Omental fat pad (tissue), 4 donors: ENCODE results near the gene PRKAR1B. TPM values are rescaled to one million over a fixed set of nuclear protein-coding genes. Genes with fewer than 3 reads are reported as not detected.
A peak's percentile ranks its signal among the peaks of the same experiment; 100 is the strongest.

Source experiments
- ATAC-seq: fragments of 150-250 bp; one replicate; pipeline ENCODE4 v1.9.1; 2016; ENCODE audit warnings: mild to moderate bottlenecking, moderate library complexity; ENCODE audit not compliant: low FRiP score
- DNase-seq: peaks from one replicate; pipeline ENCODE4 v3.0.0-alpha.2; 2019; ENCODE audit warnings: low spot score
- total RNA-seq, 4 donors: library from RNA; depleted of rRNA; stranded (reverse); fragments of >200 nt; gene quantifications; one replicate each; pipeline ENCODE4 v1.1.0, GENCODE V29; 2016
- TF ChIP-seq, protein P1 (sequence below), 3 donors: fragments of 450-650 bp; IDR thresholded peaks; one replicate each; pipeline ENCODE4 v1.5.1; 2016 to 2017; ENCODE audit warnings: antibody characterized with exemption in 3 of 3, mild to moderate bottlenecking in 3 of 3, moderate library complexity in 2 of 3

Gene PRKAR1B
- total RNA-seq, 4 donors from 2014 or later = 9.0 to 11.4 (median 10.3) TPM

- TF ChIP-seq, protein P1, sequence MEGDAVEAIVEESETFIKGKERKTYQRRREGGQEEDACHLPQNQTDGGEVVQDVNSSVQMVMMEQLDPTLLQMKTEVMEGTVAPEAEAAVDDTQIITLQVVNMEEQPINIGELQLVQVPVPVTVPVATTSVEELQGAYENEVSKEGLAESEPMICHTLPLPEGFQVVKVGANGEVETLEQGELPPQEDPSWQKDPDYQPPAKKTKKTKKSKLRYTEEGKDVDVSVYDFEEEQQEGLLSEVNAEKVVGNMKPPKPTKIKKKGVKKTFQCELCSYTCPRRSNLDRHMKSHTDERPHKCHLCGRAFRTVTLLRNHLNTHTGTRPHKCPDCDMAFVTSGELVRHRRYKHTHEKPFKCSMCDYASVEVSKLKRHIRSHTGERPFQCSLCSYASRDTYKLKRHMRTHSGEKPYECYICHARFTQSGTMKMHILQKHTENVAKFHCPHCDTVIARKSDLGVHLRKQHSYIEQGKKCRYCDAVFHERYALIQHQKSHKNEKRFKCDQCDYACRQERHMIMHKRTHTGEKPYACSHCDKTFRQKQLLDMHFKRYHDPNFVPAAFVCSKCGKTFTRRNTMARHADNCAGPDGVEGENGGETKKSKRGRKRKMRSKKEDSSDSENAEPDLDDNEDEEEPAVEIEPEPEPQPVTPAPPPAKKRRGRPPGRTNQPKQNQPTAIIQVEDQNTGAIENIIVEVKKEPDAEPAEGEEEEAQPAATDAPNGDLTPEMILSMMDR (IDR thresholded peaks at IDR 0.05) = no peak
- no peak for DNase-seq
- no peak for ATAC-seq
Observed at GRCh38 chr7:772005-772294, 44.9 kb upstream of the PRKAR1B start.

DNA sequence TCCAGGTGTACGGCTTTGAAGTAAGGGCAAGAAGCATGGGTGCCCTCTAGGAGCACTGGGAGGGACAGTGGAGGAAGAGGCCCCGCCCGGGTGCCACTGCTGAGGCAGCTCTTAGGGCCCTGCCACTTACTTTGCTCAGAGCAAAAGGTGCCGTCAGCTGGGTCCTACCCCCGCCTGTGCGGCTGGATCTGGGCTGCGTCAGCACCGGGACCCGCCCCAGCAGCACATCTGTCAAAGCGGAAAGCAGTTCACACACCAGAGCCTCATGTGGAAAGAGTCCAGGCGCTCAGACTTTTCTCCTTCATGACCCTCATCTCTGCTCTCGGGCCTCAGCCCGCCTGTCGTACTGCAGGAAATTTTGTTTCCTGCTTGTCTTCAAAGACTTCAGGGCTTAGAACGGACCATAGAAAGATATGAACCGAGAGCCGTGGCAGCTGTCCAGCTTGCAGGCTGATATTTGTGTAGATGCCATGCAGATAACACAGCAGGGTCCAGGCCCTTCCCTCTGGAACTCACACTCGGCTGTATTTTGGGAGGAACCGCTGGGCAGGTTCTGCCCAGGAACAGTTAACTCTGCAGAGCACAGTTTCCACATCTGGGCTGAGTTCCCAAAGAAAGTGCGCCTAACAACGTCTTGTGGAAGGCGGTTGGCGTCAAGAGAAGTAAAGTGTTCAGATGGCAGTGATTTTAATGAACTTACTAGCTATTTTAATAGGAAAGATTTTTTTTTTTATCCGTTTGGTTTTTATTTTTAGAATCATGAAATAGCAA, 44.3 kb upstream of the PRKAR1B start:
- no peak for DNase-seq
- TF ChIP-seq, protein P1 (IDR thresholded peaks at IDR 0.05) = no peak
- ATAC-seq = peak; percentile 73

- TF ChIP-seq, protein P1 (IDR thresholded peaks at IDR 0.05) = no peak
- ATAC-seq (no peak), DNase-seq (no peak)
Observed at GRCh38 chr7:770741-771166, 43.7 kb upstream of the PRKAR1B start.

DNA sequence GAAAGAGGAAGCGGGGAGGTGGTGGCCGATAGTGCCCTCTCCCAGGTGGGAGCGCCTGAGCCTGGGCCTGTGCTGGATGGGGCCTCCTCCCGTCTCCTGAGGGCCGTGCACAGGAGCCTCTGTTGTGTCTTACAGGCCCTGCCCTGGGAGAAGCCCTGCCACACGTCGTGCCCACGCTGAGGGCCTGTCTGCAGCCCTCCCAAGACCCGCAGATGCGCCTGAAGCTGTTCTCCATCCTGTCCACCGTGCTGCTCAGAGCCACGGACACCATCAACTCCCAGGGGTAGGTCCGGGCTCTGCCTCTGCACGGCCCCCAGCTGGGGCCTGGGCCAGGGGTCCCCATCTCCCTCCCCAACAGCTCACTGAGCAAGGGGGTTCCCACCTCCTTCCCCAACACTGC, 43.3 kb upstream of the PRKAR1B start:
- DNase-seq = no peak
- no peak for ATAC-seq
- TF ChIP-seq, protein P1 (IDR thresholded peaks at IDR 0.05) = no peak

DNA sequence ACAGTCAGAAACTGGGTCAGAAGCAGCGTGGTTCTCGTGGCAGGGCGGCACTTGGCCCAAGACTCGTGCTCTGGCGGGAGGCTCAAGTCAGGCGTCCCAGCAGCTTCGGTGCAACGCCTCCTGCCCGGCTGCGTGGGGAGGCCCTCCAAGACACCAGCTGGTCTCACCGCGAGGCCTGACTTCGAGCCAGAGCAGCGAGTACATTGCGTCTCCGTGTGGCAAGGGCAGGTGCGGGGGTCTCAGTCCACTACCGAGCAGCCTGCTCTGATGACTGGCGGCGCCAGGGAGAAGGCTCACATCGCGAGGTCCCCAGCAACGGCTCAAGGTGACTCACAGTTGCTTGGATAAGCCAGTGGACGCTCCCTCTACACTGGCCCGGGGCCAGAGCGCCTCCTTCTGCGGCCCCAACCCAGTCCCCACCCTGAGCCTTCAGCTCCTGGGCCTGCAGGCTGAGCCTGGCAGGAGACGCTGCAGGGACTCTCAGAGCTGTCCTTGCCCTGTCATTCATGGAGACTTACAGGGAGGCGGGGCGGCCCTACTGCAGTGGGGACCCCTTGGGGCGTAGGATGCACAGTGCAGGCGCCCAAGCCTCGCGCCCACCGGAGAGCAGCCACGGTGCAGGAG, 41.9 kb upstream of the PRKAR1B start:
- TF ChIP-seq, protein P1 (IDR thresholded peaks at IDR 0.05) = no peak
- ATAC-seq (peak; percentile 11), DNase-seq (no peak)

DNA sequence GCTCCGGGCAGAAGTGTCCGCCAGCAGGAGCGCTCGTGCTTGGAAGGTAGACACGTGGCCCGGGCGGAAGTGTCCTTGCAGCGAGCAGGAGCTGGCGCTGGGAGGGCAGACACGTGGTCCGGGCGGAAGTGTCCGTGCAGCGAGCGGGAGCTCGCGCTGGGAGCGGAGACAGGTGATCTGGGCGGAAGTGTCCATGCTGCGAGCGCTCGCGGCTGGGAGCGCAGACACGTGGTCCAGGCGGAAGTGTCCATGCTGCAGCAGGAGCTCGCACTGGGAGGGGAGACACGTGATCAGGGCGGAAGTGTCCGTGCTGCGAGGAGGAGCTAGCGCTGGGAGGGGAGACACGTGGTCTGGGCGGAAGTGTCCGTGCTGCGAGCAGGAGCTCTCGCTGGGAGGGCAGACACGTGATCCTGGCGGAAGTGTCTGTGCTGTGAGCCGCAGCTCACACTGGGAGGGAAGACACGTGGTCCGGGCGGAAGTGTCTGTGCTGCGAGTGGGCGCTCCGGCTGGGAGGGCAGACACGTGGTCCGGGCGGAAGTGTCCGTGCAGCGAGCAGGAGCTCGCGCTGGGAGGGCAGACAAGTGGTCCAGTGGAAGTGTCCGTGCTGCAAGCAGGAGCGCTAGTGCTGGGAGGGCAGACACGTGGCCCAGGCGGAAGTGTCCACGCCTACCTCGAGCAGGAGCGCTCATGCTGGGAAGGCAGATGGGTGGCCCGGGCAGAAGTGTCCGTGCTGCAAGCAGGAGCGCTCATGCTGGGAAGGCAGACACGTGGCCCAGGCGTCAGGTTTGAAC, 41.1 kb upstream of the PRKAR1B start:
- DNase-seq = no peak
- TF ChIP-seq, protein P1 (IDR thresholded peaks at IDR 0.05) = no peak
- no peak for ATAC-seq
